Sigmoid colon (tissue), 4 donors: ENCODE data around the gene LUZP2.

Experiments
- CTCF ChIP-seq, 4 experiments: fragments of 450-650 bp in 3 of 4; fragments of 200-600 bp in 1 of 4; IDR thresholded peaks; one replicate each; pipeline ENCODE4 v1.5.1; 2016 to 2019; ENCODE audit warnings: antibody characterized with exemption in 4 of 4, mild to moderate bottlenecking in 3 of 4, moderate library complexity in 2 of 4
- EP300 ChIP-seq, 4 donors: sonication (generic); formaldehyde crosslinking; IDR thresholded peaks; one replicate each; pipeline ENCODE4 v1.6.1; 2017; ENCODE audit warnings: antibody characterized with exemption in 4 of 4
- POLR2A ChIP-seq, 2 donors: fragments of 450-650 bp; IDR thresholded peaks; one replicate each; pipeline ENCODE4 v1.6.1; 2016; ENCODE audit warnings: antibody characterized with exemption in 2 of 2, mild to moderate bottlenecking in 2 of 2, moderate library complexity in 2 of 2
- POLR2AphosphoS5 ChIP-seq, 4 donors: sonication (generic); formaldehyde crosslinking; IDR thresholded peaks; one replicate each; pipeline ENCODE4 v1.6.1; 2017; ENCODE audit warnings: antibody characterized with exemption in 4 of 4

GRCh38 chr11:24598641-24599040 is 101.8 kb downstream of the LUZP2 start:
- TF ChIP-seq POLR2AphosphoS5 (IDR thresholded peaks at IDR 0.05): no peak
- no peak for TF ChIP-seq POLR2A (IDR thresholded peaks at IDR 0.05)
- no peak for TF ChIP-seq CTCF (IDR thresholded peaks at IDR 0.05)
- TF ChIP-seq EP300 (IDR thresholded peaks at IDR 0.05): no peak
